Measurements from ENCODE around the gene SUCLG1.

The SUCLG1 gene

DNA sequence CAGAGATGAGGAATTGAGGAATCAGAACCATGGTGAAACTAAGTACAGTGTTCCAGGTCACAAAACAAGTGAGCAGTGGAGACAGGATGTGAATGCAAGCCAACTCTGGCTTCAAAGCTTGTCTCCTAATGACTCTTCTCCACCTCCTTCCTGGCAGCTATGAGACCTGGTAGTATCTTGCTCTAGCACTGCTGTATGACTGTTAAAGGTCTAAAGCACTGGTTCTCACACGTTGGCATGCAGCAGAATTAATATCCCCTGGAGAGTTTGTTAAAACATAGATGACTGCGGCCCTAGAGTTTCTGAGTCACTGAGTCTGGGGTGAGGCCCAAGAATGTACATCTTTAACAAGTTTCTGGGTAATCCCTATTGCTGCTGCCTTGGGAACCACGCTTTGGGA lies 63.3 kb downstream of the SUCLG1 start:
- Histone ChIP-seq H2BK12ac (ENCODE audit: low read length) (no peak overlapping the region), H3K9me3 (ENCODE audit: insufficient read depth, low read depth, low read length) (no peaks in the 10 kb centered on the region), H3K4me1 (ENCODE audit: control insufficient read depth in 1 of 2, insufficient read depth in 2 of 2, low read length in 2 of 2) (no peaks in the 10 kb centered on the region), H3K23ac (ENCODE audit: low read length) (no peak overlapping the region), H3K27me3 (ENCODE audit: insufficient read depth, low read length) (no peaks in the 10 kb centered on the region), H3K4me2 (ENCODE audit: low read length) (no peak overlapping the region), H4K8ac (ENCODE audit: low read depth, low read length) (no peak overlapping the region), H3K36me3 (ENCODE audit: control insufficient read depth in 1 of 2, insufficient read depth in 2 of 2, low read length in 2 of 2) (no peaks in the 10 kb centered on the region), H3K27ac (ENCODE audit: low read depth, low read length) (no peak overlapping the region), H4K12ac (ENCODE audit: low read depth, low read length) (no peak overlapping the region), H3K79me1 (ENCODE audit: low read length) (no peaks in the 10 kb centered on the region), H3K9ac (ENCODE audit: low read length) (no peak overlapping the region), H2AK5ac (ENCODE audit: low read length) (no peak overlapping the region), H3K14ac (ENCODE audit: low read length) (no peak overlapping the region), H3K4me3 (ENCODE audit: low read depth, low read length) (no peak overlapping the region), H2AFZ (ENCODE audit: insufficient read depth, low read length, poor library complexity) (no peak overlapping the region), H2BK120ac (ENCODE audit: insufficient read depth, low read length, poor library complexity) (no peak overlapping the region), H3K18ac (ENCODE audit: low read length) (no peak overlapping the region), H3K79me2 (ENCODE audit: control insufficient read depth, insufficient read depth, low read length, poor library complexity) (no peaks in the 10 kb centered on the region), H4K91ac (ENCODE audit: low read depth, low read length) (no peak overlapping the region), H3K4ac (ENCODE audit: low read depth, low read length) (no peak overlapping the region), H2BK5ac (ENCODE audit: low read depth, low read length, poor library complexity) (no peak overlapping the region)
- no CpG with 5 or more reads among the region's 3 CpGs for WGBS (ENCODE audit: extremely low coverage, insufficient coverage, insufficient read length)
- DNase-seq: no peak

DNA sequence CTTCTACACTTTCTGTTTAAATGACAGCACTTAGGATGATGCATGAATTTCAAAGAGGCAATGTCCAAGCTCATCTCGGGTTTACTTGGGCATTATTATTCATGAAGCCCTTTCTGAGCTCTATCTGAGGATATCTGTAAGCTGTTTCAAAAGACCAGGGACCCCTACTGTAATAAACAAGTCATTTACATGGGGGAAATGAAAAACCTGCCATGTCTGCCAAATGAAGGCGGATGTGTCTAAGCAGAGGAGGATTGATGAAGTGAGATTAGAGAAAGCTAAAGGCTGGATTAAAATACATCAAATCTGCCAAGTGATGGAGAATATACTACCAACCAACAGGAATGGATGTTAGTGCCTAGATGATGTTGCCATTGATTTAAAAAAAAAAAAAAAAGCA lies 64.5 kb downstream of the SUCLG1 start:
- Histone ChIP-seq H3K4me1 (ENCODE audit: control insufficient read depth in 1 of 2, insufficient read depth in 2 of 2, low read length in 2 of 2) (no peaks in the 10 kb centered on the region), H3K4me2 (ENCODE audit: low read length) (no peak overlapping the region), H2BK120ac (ENCODE audit: insufficient read depth, low read length, poor library complexity) (no peak overlapping the region), H3K79me1 (ENCODE audit: low read length) (no peaks in the 10 kb centered on the region), H3K4me3 (ENCODE audit: low read depth, low read length) (no peak overlapping the region), H3K36me3 (ENCODE audit: control insufficient read depth in 1 of 2, insufficient read depth in 2 of 2, low read length in 2 of 2) (no peaks in the 10 kb centered on the region), H3K79me2 (ENCODE audit: control insufficient read depth, insufficient read depth, low read length, poor library complexity) (no peaks in the 10 kb centered on the region), H3K27ac (ENCODE audit: low read depth, low read length) (no peak overlapping the region), H3K23ac (ENCODE audit: low read length) (no peak overlapping the region), H4K8ac (ENCODE audit: low read depth, low read length) (no peak overlapping the region), H3K9me3 (ENCODE audit: insufficient read depth, low read depth, low read length) (no peaks in the 10 kb centered on the region), H2BK12ac (ENCODE audit: low read length) (no peak overlapping the region), H4K12ac (ENCODE audit: low read depth, low read length) (no peak overlapping the region), H3K14ac (ENCODE audit: low read length) (no peak overlapping the region), H2AK5ac (ENCODE audit: low read length) (no peak overlapping the region), H2BK5ac (ENCODE audit: low read depth, low read length, poor library complexity) (no peak overlapping the region), H3K4ac (ENCODE audit: low read depth, low read length) (no peak overlapping the region), H3K27me3 (ENCODE audit: insufficient read depth, low read length) (no peaks in the 10 kb centered on the region), H3K18ac (ENCODE audit: low read length) (no peak overlapping the region), H4K91ac (ENCODE audit: low read depth, low read length) (no peak overlapping the region), H3K9ac (ENCODE audit: low read length) (no peak overlapping the region), H2AFZ (ENCODE audit: insufficient read depth, low read length, poor library complexity) (no peak overlapping the region)
- DNase-seq: no peak
- no CpG with 5 or more reads among the region's 2 CpGs for WGBS (ENCODE audit: extremely low coverage, insufficient coverage, insufficient read length)

DNA sequence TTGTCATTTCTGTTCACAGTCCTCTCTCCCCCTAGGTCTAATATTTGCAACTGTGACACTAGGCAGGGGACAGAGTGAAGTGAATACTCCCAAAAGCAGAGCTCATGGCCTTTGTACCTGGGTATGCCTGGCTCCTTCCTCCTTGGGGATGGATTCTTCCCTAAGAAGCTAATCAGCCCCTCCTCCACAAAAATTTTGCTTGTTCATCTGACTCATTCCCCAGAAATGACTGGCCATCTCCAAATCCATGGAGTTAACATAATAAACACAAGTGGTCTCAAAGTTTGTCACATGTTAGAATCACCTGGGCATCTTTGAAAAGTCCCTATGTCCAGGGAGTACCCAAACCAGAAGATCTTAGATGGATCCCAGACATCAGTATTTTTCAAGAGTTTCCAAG lies 65.3 kb downstream of the SUCLG1 start:
- Histone ChIP-seq H3K79me2 (ENCODE audit: control insufficient read depth, insufficient read depth, low read length, poor library complexity) (no peaks in the 10 kb centered on the region), H3K4me3 (ENCODE audit: low read depth, low read length) (no peak overlapping the region), H3K4me1 (ENCODE audit: control insufficient read depth in 1 of 2, insufficient read depth in 2 of 2, low read length in 2 of 2) (no peaks in the 10 kb centered on the region), H3K4ac (ENCODE audit: low read depth, low read length) (no peak overlapping the region), H3K18ac (ENCODE audit: low read length) (no peak overlapping the region), H3K9me3 (ENCODE audit: insufficient read depth, low read depth, low read length) (peaks cover 3% of the 10 kb centered on the region), H3K79me1 (ENCODE audit: low read length) (no peaks in the 10 kb centered on the region), H3K23ac (ENCODE audit: low read length) (no peak overlapping the region), H3K27me3 (ENCODE audit: insufficient read depth, low read length) (no peaks in the 10 kb centered on the region), H2AK5ac (ENCODE audit: low read length) (no peak overlapping the region), H3K14ac (ENCODE audit: low read length) (no peak overlapping the region), H2BK120ac (ENCODE audit: insufficient read depth, low read length, poor library complexity) (no peak overlapping the region), H3K27ac (ENCODE audit: low read depth, low read length) (no peak overlapping the region), H3K4me2 (ENCODE audit: low read length) (no peak overlapping the region), H2BK5ac (ENCODE audit: low read depth, low read length, poor library complexity) (no peak overlapping the region), H2AFZ (ENCODE audit: insufficient read depth, low read length, poor library complexity) (no peak overlapping the region), H4K91ac (ENCODE audit: low read depth, low read length) (no peak overlapping the region), H3K36me3 (ENCODE audit: control insufficient read depth in 1 of 2, insufficient read depth in 2 of 2, low read length in 2 of 2) (no peaks in the 10 kb centered on the region), H2BK12ac (ENCODE audit: low read length) (no peak overlapping the region), H3K9ac (ENCODE audit: low read length) (no peak overlapping the region), H4K12ac (ENCODE audit: low read depth, low read length) (no peak overlapping the region), H4K8ac (ENCODE audit: low read depth, low read length) (no peak overlapping the region)
- DNase-seq: no peak

DNA sequence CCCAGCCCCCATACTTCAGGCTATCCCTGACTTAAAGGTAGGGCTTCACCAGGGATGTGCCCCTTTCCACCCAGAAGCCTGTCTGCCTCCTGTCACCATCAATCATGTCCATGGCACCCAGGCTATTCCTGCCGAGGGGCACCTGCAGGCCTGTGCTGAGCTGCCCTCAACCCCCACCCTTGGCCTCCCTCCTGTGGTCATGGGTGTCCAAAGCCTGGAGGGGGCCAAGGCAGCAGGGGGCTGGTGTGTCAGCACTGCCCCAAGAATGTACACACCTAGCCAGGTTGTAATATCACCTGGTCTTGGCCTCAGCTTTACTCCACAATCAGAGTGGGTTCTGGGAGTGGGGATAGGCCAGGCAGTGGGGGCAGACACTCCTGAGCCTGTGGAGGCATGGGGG lies 69.3 kb downstream of the SUCLG1 start:
- Histone ChIP-seq H2BK120ac (ENCODE audit: insufficient read depth, low read length, poor library complexity) (no peak overlapping the region), H3K4me2 (ENCODE audit: low read length) (no peak overlapping the region), H3K4ac (ENCODE audit: low read depth, low read length) (no peak overlapping the region), H3K9me3 (ENCODE audit: insufficient read depth, low read depth, low read length) (peaks cover 4% of the 10 kb centered on the region), H3K79me1 (ENCODE audit: low read length) (no peaks in the 10 kb centered on the region), H3K79me2 (ENCODE audit: control insufficient read depth, insufficient read depth, low read length, poor library complexity) (no peaks in the 10 kb centered on the region), H2AFZ (ENCODE audit: insufficient read depth, low read length, poor library complexity) (no peak overlapping the region), H3K4me1 (ENCODE audit: control insufficient read depth in 1 of 2, insufficient read depth in 2 of 2, low read length in 2 of 2) (no peaks in the 10 kb centered on the region), H2AK5ac (ENCODE audit: low read length) (no peak overlapping the region), H3K4me3 (ENCODE audit: low read depth, low read length) (no peak overlapping the region), H3K14ac (ENCODE audit: low read length) (no peak overlapping the region), H4K12ac (ENCODE audit: low read depth, low read length) (no peak overlapping the region), H3K18ac (ENCODE audit: low read length) (no peak overlapping the region), H3K23ac (ENCODE audit: low read length) (no peak overlapping the region), H4K91ac (ENCODE audit: low read depth, low read length) (no peak overlapping the region), H3K27me3 (ENCODE audit: insufficient read depth, low read length) (no peaks in the 10 kb centered on the region), H4K8ac (ENCODE audit: low read depth, low read length) (no peak overlapping the region), H2BK5ac (ENCODE audit: low read depth, low read length, poor library complexity) (no peak overlapping the region), H2BK12ac (ENCODE audit: low read length) (no peak overlapping the region), H3K9ac (ENCODE audit: low read length) (no peak overlapping the region), H3K36me3 (ENCODE audit: control insufficient read depth in 1 of 2, insufficient read depth in 2 of 2, low read length in 2 of 2) (no peaks in the 10 kb centered on the region), H3K27ac (ENCODE audit: low read depth, low read length) (no peak overlapping the region)
- WGBS (ENCODE audit: extremely low coverage, insufficient coverage, insufficient read length): no CpG with 5 or more reads among the region's 1 CpG
- no peak for DNase-seq
